HG03108 (cell line): Measurements from ENCODE around the gene RALGPS2.
"Not testable (repeated sequence)": the region's sequence is repeated elsewhere in the genome, so short reads cannot be mapped to it uniquely, and the experiment has no call there.

Experiments
- ATAC-seq: cut with Tn5 transposase; IDR thresholded peaks from one replicate; pipeline ENCODE4 v1.9.1; 2021; ENCODE audit warnings: moderate library complexity; ENCODE audit not compliant: unreplicated experiment

RALGPS2 gene

DNA sequence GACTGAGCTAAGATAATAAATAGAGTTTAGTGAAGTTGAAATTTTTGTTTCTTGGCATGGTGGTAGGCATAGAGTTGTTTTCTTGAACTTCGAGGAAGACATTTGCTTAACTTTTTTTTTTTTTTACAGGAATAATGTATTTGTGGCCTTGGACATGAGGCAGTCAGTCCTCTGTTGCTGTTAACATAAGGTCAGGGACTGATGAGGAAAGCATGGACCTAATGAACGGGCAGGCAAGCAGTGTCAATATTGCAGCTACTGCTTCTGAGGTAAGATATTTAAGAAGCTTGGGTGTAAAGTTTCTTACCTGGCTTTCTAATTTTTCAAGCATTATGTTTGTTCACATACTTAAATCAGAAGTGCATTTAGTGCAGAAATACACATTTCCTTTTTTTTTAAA is 51.5 kb downstream of the RALGPS2 start:
- no peak for ATAC-seq

DNA sequence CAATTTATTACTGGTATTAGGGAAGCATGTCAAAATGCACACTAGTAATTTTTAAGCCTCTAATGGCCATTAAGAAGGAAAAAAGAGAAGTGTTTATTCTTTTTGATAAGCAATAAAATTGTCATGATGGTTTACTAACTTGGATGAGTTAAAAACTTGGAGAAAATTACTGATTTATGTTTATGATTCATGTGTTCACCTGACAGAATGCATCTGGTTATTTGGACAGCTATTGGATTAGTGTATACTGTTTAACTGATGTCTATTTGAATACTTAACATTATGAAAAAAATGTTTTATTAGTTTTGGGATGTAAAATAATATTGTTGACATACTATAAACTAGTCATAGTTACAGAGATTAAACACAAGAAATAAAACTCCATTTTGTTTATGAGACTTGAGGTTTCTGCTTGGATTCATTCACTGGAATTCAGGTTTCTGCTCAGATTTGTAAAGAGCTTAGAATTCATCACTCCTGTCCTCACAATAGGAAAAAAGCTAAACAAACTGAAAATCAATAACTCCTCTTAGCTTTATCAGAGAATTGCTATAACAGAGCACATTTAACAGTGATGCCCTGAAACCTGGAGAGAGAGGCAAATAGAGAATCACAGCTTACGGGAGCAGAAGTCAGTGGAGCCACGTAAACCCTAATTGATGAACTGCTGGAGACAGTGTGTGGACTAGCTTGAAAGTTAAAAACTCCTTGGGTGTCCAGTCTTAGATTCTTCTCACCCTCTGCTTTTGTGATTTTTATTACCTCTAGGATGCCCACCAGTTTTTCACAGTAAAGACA is 56.7 kb downstream of the RALGPS2 start:
- no peak for ATAC-seq

DNA sequence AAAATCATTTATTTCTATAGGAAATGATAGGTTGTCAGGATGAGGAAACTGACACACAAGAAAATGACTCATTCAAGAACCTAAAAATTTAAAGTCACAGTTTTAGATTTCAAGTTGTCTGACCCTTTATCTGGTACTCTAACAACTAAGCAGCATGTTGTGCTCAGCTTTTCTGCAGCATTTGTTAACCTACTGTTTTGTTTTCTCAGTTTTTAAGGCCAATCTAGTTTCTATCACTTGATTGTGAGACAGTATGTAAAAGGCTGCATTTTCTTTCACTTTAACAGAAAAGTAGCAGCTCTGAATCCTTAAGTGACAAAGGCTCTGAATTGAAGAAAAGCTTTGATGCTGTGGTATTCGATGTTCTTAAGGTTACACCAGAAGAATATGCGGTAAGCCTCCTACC is 59.1 kb downstream of the RALGPS2 start:
- no peak for ATAC-seq

DNA sequence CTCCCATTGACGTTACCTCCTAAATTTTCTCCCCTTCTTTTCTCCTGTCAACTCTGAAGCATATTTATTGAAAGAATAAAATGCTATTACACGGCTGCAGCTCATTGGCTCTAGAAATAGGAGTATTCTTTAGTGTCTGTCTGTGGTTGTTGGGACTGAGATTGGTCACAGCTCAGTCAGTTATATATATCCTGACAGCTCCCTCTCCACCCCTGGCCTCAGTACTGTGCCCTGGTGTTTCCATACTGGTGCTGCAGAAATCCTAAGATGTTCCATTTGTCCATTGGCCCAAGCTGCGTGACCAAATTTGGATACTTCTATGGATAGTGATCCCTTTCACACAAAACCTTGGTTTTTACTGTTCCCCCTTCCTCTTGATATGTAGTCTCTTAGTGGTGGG is 67.3 kb downstream of the RALGPS2 start:
- no peak for ATAC-seq

DNA sequence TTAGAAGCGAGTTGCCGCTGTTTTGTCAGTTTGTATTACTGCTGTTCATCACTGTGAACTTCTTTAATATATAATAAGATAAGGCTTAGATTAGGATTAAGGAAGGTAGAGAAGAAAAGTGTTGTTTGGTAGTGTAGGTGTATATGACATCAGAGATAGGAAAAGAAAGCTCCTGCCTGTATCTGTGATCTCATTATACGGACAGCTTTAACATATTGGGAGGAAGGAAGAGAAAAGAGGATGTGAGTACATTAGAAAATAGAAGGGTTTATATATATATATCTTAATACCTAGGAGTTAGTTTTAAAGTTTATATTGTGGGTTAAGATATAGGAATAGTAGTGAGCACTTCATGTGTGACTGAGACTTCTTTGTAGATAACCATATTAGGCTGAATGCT is 71.0 kb downstream of the RALGPS2 start:
- no peak for ATAC-seq

DNA sequence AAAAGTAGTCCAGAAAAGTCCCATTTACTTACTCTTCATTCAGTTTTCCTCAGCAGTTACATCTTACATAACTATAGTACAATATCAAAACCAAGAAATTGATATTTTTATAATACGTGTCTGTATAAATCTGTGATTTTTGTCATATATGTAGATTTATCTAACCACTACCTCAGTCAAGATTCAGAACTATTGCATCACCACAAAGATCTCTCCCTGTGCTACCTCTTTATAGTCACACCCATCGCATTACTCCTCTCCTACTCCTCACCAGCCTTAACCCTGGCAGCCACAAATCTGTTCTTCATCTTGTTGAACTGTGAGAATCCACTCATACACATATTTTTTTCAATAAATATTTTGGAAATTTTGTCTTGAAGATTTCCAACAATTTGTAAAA is 72.5 kb downstream of the RALGPS2 start:
- ATAC-seq = no peak

DNA sequence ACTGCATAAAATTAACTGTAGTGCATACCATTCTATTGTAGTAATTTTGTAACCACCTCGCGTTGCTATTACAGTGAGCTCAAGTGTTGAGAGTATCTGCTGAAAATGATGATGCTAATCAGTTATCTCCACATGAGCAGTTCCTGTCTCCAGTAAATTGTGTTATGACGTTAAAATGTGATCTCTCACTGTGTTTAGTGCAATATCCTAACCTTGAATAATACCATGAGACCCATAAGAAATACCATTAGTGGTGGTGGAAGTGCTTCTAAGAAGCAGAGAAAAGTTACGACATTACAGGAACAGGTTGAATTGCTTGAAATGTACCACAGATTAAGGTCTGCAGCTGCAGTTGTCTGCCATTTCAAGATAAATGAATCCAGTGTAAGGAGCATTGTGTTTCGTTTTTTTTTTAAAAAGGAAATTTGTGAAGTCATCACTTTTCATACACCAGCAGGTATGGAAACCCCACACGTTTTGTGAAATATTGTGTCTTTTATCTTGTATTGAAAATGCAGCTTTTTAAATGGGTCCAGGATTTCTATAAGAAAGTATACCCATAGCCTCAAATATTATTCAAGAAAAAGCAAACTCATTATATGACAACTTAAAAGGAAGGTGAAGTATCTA is 73.3 kb downstream of the RALGPS2 start:
- no peak for ATAC-seq

DNA sequence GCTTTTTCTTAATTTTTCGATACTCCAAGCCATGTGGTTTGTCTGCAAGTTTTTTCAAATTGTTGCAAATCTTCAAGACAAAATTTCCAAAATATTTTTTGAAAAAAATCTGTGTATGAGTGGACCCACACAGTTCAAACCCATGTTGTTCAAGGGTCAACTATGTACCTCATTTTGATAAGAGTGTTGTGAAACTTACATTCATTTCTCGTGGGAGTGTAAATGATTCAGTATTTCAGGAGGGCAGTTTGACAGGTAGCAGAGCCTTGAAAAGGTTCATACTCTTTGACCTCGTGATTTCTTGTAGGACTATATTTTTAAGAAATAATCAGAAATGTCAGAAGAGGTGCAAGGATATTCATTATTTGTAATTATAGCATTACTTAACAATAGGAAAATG is 77.8 kb downstream of the RALGPS2 start:
- no peak for ATAC-seq

DNA sequence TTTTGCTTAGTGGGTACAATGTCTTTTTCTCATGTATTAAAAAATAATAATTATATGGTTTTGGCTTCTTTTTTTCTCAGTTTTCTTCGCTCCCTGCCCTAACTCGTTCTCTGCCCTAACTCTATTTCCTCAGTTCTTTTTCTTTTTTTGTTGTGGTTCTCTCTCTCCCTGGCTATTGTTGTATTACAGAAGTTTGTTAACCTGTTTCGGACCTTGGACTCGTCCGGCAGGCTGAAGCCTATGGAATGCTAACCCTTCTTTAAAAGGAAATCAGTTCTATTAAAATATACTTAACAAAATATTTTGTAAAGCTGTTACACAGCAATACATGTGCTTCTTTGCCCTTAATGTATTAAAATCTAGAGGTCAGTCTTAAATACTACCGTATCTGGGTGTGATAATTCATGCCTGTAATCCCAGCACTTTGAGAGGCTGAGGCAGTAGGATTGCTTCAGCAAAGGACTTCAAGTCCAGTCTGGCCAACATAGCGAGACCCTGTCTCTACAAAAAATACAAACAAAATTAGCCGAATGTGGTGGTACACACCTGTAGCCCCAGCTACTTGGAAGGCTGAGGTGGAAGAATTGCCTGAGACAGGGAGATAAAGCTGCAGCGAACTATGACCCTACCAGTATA is 81.7 kb downstream of the RALGPS2 start:
- no peak for ATAC-seq

DNA sequence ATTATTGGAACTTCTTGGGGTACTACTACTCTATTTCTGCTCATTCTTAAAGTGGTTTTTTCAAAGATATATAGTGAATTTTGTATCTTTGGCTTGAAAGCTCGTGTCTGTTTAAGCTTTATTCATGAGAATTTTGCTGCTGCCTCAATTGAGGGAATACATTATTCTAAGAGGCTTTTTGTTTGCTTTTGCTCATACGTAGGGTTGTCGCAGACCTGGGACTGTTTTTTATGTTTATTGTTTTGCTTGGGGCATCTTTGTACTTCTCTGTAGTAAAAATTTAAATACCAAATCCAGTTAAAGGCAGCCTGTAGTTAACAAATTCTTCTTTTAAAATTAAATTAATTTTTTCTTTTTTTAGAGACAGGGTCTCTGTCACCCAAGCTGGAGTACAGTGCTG is 83.5 kb downstream of the RALGPS2 start:
- no peak for ATAC-seq

DNA sequence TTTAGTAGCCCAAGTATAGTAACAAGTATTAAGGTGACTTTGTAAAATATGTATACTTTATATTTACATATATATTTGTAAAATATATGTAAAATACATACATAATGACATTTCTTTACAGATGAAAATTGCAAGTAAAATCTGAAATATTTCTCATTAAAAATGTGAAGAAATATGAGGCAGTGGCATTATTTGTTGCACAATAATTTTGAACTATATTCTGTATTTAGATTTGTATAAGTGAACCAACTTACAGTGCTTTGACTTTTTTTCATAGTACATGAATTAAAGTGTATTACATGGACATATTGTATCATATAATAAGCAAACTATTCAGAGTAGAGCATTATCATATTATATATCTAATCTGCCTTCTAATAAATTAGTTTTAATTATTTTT is 85.5 kb downstream of the RALGPS2 start:
- ATAC-seq = no peak

DNA sequence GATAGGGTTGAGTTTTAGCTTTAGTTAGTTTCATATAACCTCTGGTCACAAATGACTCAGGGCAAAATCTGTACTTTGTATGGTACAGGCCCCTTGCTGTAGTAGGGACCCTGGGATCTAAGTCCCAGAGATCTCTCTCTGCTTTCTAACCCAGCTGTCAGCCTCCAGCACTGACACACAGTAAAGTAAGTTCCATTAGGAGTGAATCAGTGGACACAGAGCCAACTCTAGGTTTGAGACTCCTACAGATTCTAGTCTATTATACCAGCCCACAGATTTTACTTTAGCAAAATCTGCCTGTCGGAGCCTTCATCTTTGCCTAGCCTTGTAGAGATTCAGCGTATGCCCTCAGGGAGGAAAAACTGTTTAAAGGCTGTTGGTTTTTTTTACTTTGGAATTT is 93.4 kb downstream of the RALGPS2 start:
- ATAC-seq = no peak

DNA sequence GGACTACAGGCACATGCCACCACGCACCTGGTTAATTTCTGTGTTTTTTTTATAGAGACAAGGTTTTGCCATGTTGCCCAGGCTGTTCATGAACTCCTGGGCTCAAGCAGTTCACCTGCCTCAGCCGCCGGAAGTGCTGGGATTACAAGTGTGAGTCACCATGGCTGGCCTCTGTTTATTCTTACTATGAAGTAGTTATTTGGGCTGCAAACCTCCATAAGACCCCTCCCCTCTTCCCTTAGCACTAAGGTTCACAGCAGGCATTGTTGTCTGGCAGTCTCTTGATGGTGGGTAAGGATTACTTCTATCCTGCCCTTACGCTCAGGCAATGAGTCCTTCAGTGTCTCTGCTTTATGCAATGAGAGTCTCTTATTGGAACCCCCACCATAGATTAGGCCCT is 94.1 kb downstream of the RALGPS2 start:
- no peak for ATAC-seq

DNA sequence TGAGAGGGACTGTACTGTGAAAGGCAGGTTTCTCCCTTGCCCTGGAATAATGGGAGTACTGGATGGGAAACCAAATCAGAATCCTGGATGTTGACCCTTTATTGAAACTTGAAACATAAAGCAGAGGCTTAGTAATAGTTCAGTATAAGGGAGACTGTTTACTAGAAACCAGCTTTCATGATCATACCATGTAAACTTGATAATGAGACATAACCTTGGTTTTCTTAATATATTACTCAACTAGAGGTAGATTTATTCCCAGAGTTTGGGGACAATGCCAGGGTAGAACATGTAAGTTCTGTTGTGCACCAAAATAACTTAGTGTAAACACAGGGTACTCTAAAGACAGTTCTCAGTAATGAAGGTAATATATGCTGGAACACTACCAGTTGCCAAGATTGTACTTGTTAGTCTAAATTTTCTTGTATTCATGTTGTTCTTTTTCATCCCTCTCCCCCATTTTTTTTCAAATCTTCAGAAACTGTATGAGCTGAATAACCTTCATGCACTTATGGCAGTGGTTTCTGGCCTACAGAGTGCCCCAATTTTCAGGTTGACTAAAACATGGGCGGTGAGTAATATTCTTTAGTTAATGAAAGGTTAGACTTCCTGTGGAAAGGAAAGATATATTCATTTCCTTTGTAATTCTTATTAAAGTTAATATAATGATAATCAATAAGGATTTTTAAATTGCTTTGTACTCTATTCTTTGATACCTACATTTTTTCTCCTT is 96.3 kb downstream of the RALGPS2 start:
- ATAC-seq = no peak

DNA sequence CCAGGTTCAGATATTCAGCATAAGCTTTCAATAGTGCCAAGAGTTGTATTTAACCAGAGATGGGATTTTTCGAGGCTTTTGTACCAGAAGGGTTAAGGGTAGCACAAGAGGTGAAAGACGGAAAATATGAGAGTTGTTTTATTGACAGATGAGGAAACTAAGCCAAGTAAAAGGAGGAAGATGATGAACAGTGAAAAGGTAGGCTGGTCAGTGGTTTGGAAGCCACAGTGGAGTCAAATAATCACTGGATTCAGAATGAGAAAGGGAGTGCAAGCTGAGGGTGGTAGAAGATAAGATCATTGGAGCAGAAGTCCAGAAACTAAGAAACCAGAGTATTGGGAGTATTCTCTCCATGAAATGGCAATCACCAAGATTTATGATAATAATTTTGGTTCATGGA is 100.1 kb downstream of the RALGPS2 start:
- no peak for ATAC-seq

DNA sequence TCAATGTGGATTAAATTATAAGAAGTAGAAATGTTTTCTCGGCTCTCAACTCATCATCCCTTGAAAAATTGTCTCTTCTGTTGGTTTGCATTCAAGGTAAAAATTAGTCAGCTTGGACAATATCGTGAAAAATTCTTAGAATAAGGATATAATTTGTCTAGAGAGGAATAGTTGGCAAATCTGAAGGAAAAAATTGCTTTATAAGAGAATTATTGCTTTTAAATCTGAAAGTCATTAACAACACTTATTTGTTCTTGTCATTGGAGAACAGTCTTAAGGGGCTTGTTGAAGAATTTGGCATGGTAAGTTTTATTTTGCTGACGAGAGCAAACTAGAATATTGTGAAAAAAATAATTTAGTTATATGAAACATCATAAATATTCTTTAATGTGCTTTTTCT is 119.4 kb downstream of the RALGPS2 start:
- no peak for ATAC-seq

DNA sequence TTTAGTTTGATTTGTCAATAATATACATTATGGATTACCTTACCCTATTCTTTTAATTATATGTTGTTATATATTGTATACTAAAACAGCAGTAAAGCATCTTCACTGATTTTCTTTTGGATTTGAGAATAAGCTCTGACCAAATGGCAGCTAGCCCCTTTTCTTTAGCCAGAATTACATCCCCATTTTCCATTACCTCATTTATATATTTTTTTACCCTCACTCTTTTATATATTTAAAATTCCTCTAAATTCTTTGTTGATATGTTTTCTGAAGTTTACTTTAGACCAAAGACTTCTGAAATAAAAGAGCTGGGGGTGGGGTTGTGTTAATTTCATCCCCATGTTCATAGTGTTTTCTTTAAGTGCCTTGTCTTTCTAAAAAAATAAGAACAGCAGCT is 121.3 kb downstream of the RALGPS2 start:
- ATAC-seq = no peak

DNA sequence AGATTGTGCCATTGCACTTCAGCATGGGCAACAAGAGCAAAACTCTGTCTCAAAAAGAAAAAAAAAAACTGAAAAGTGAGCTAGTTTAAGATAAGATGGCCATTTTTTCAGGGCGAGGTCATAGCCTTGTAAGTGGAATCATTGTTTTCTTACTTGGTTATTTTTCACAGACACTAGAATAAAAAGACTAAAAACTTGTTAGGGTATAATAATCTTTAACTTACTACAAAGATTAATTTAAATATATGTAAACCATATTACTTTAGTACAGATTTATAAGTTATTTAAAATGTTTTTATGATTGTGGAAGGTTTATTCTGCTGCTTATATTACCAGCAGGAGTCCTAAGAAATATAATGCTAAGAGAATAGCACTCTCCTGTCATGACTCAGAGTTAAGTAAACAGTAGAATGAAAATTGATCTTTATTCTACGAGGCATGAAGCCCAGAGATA is 122.4 kb downstream of the RALGPS2 start:
- ATAC-seq = no peak

DNA sequence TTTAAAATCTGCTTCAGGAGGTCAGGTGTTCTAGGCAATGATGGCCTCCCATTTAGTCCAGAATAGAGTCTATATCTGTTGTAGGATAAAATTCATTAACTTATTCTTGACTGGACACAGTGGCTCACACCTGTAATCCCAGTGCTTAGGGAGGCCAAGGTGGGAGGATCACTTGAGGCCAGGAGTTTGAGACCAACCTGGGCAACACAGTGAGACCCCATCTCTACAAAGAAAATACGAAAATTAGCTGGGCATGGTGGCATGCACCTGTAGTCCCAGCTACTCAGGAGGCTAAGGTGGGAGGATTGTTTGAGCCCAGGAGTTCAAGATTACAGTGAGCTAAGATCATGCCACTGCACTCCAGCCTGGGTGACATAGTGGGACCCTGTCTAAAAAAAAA is 122.9 kb downstream of the RALGPS2 start:
- not testable (repeated sequence) for ATAC-seq

DNA sequence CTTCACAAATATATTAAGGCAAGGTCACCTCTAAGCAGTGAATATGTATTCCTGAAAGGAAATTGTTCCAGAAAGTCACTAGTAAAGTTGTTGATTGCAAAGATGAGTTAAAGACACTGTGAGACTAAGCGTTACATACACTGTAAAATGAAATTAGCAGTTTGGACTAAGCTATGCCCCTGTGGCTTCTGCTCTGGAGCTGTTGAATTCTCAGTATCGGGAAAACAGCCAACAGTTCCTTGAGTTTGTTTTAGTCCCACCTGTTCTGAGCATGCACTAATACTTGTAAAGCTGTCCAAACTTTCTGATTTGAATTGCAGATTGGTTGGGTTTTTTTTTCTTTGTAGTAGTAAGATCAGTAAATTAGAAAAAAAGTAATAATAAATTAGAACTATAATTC is 124.9 kb downstream of the RALGPS2 start:
- no peak for ATAC-seq

DNA sequence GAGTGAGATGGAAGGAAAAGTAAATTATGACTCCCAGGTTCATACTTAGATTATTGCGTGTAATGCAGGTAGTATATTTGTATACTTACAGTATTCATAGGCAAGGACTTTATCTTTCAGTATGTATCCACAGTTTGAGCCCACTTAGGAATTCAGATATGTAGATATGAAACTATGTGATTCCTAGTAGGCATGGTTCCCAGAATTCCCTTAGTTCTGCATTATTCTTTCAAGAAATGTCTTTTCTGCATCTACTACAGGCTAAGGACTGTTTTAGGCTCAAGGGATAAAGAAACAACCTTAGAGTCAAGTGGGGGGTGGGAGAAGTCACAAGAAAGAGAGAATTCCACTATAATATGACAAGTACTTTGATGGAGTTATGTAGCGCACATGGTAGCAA is 132.1 kb downstream of the RALGPS2 start:
- ATAC-seq = no peak

DNA sequence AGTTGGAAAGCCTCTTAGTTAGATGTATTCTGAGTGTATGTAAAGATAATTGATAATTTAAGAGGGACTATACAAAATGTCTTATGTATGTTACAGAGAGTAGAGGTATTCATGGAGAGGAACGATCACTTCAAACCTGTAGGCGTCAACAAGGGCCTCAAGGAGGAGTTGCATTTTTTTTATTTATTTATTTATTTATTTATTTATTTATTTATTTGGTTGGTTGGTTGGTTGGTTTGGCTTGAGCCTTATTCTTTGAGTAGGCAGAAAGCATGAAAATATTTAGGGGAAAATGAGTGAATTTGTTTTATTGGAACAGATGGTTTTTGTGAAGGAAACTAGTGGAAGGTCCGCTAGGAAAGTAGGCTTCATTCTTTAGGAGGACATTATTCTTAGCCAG is 137.4 kb downstream of the RALGPS2 start:
- ATAC-seq = no peak
